Hepatic stellate cell (primary cell): ENCODE results near the gene CBX7.
A peak's percentile ranks its signal among the peaks of the same experiment; 100 is the strongest.

Experiments
- DNase-seq: peaks from one replicate; pipeline ENCODE4 v3.0.0; 2011; ENCODE audit warnings: low spot score

The CBX7 gene

DNA sequence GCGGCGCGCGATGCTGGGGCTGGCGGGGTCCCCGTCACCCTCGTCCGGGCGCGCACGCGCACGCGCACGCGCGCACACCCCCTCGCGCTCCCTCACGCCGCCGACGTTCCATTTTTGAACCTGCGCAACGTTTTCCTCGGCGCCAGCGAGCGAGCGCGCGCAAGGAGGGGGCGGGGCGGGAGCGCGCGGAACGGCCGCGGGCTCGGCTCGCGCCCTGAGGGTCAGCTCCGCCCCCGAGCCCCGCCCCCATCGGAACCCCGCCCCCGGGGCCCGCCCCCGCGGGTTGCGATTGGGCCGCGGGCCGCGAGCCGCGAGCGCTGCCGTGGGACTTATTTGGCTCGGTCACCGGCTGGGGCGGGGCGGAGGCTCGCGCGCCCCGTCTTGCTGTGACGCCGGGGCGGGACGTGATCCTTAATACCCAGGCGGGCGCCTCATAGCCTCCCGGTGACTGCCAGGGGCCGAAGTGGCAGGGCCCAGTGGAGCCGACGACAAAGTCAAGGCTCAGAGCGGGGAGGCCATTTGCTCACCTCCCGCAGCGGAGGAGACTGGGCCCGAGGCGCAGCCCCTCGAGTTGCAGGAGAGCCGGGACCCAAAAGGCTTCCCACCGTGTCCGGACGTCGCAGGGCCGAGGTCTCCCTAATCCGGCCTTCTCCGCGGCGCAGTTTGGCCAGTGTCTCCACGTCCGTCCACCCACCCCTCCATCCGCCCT is at the start of gene CBX7:
Gene CBX7, minus strand, starts transcription at position 170 of the 709 bp plus-strand sequence. CDS start 236 bp downstream, outside the sequence.
- DNase-seq: peak; percentile 95

DNA sequence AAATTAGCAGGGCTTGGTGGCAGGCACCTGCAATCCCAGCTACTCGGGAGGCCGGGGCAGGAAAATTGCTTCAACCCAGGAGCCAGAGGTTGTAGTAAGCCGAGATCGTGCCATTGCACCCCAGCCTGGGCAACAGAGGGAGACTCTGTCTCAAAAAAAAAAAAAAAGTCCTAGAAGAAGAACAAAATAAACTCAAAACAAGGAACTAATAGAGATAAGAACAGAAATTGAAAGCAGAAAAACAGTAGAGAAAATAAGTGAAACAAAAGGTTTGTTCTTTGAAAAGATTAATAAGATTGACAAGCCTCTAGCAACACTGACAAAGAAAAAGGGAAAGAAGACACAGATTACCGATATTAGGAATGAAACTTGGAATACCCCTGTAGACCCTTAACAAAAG is 45.1 kb upstream of the CBX7 start:
- no peak for DNase-seq

DNA sequence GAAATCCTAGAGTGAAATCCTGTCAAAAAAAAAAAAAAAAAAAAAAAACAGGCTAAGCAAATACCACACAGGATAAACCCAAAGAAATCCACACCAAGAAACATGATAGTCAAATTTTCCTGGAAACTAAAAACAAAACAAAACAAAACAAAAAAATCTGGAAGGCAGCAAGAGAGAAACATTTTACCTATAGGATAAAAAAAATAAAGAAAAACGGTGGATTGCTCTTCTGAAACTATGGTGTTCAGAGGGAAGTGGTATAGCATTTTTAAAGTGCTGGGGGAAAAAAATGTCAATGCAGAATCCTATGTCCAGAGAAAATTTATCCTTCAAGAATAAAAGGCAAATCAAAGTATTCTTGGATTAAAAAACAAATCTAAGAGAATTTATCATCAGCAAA is 41.6 kb upstream of the CBX7 start:
- DNase-seq: no peak

DNA sequence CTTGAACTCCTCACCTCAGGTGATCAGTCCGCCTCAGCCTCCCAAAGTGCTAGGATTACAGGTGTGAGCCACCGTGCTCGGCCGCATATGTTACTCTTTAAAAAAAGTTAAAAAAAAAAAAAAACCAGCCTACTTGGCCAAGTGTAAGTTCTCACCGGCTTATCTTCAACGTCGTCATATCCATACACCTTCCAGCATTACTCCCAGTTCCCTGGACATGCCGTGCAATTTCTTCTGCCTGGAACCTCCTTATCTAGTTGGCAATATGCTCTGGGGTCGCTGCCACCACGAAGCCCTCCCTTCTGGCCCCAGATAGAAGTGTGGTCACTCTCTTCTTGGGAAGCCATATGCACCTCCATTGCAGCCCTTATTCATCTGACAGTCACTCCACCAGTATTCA is 36.3 kb upstream of the CBX7 start:
- no peak for DNase-seq

DNA sequence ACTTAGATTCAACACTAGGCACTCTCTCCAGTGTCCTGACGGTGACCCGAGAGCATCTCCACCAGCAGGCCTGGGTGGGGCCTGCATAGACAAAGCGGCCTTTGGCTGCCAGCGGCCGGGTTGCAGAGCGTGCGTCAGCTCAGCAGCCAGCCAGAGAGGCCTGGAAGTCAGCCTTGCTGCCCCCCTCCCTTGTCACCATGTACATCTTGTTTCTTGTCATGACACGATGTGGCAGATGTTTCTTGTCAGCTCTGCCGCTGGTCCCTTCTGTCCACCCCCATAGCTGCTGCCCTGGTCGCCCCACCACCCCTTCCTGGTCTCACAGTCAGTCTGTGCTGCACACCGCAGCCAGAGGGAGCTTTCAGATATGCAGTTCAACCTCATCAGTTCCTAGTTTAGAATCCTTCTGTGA is 33.1 kb upstream of the CBX7 start:
- DNase-seq: peak; percentile 86

DNA sequence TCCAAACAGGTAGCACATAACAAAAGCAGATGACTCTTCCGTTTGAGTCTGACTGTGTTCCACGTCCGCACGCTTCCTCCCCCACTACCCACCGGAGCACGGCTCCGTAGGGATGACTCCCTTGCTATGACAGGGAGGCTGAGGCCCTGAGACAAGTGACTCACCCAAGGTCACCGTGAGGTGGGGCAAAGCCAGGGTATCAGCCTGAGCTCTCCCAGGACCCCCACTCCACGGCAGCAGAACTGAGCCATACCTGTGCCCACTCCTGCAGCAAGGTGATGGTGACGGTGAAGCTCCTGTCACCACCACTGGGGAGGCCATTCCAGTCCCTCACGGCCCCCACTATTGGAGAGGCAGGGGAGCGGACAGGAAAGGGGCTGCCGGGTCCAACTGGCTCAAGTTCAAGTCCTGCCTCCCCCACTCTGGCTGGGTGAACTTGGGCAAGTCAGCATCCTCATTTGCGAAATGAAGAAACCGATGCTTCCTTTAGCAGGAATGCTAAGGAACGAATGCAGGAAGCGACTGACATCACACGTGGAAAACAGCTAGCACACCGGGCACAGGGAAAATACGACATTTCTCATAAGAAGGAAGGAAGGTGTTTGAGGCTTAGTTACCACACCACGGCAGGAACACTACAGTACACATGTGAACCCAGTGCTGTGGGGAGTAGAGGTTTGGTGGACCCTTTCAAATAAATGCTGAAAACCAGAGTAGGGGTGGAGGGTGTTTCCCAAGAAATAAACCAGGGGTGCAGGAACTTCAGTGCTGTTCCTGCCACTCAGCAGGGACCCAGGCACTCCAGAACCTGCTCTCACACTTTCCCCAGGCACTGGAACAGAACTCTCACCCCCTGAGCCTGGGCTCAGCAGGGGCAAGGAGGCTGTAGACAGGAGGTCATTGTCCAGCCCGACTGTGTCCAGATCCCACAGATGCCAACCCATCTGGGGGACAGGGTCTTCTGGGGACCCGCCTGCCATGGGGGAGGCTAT is 32.4 kb upstream of the CBX7 start:
- DNase-seq: no peak

DNA sequence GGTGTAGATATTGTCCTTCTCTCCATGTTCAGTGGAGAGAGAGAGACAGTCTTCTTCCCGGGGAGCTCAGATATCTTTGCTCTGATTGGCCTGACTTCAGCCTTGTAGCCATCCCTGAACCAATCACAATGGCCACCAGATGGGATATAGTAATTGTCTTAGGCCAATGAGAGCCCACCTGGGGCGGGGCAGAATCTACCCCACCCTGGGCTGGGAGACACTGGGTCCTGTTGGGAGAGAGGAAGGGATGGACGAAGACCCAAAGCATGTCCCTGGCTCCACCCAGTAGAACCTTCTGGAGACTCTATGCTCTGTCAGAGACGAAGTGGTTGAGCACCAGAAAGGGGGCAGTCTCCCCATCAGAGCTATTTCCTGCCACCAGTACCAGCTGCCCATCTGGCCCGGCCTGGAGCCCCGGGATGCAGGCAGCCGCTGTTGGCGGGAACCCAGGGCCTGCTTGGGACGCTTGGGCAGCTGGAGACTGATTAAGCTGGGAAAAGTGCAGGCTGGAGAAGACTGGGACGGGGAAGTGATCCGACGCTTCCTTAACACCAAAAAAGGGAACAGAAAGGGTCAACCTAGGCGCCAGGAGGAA is 31.6 kb upstream of the CBX7 start:
- DNase-seq: peak; percentile 75

DNA sequence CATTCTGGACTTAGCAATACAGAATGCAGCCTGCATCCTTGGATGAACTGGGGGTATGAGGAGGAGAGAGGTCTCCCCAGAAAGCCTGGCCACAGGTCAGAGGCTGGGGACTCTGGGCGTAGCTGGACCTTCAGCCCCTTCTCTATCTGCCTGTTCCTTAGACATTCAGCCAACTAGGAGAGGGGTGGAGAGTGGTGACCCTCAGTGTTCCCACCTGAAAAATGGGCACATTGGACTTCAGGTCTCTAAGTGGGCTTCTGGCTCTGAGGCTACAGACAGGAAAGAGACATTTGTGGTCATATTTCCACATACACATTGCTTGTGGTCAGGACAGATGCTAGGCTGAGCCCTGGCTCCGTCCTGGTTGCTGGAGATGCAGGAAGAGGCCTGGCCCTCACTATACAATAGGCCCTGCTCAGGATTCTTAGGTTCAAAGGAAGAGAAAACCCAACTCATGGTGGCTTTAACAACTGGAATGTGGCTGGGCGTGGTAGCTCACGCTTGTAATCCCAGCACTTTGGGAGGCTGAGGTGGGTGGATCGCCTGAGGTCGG is 30.1 kb upstream of the CBX7 start:
- DNase-seq: no peak

DNA sequence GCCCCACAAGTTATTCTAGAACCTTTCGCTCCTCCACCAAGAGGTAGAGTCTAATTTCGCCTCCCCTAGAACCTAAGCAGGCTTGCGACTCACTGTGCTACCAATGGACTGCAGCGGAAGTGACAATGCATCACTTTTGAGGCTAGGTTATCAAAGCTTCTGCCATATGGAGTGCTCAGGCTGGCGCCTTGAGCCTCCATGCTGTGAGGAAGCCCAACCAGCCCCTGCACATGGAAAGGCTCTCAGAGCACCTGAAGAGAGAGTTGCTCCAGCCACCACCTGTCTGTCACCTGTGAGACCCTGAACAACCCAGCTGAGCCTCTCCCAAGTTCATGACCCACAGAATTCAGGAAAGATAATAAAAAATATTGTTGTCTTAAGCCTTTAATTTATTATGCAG is 29.3 kb upstream of the CBX7 start:
- DNase-seq: no peak

DNA sequence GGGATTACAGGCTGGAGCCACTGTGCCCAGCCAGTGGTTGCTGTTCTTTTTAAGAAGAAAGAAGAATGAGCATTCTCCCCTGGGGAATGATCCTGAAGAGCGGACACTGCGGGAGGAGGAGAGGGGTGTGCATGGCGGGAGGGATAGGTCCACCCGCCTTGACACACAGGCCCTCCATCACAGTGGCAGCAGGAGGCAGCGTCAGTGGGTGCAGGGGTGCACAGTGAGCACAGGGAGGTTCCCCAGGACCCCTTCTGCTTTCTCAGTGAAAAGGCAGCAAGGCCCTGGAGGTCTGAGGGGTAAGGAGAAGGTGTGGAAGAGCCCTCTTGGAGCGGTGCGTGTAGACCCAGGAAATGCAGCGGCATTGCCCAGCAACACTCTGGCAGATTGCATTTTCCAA is 28.9 kb upstream of the CBX7 start:
- no peak for DNase-seq

DNA sequence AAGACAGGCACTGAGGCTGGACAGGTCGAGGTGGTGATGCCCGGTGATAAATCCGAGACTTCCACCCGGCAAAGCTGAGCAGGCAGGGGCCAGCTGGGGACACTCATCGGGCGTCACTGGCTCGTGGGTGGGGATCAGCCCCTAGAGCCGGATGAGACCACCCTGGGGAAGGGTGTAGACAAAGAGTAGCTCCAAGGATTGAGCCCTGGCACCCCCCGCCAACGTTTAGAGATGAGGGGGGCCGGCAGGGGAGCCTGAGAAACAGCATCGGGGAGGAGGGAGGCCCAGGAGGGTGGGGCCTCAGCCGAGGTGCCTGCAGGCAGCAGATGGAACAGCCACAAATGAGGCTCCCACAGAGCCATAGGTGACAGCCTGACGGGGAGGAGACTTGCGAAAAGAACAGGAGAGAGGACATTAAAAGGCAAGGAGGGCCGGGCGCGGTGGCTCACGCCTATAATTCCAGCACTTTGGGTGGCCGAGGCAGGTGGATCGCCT is 27.4 kb upstream of the CBX7 start:
- DNase-seq: no peak

DNA sequence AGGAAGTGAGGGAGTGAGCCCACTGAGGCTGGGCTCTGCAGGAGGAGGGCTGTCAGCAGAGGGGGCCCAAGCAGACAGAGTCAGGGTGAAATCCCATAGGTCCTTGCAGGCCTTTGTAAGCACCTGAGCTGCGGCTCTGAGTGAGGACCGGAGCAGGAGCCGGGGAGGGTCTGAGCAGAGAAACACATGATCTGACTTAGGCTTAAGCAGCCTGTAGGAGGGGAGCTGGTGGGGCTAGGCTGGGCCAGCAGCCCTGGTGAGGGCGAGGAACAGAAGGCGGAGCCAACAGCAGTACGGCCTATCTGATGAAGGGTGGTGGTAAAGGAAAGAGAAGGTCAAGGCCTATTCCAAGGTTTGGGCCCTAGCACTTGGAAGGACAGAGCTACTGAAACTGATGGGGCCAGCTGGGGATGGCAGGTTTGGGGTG is 26.9 kb upstream of the CBX7 start:
- DNase-seq: no peak

DNA sequence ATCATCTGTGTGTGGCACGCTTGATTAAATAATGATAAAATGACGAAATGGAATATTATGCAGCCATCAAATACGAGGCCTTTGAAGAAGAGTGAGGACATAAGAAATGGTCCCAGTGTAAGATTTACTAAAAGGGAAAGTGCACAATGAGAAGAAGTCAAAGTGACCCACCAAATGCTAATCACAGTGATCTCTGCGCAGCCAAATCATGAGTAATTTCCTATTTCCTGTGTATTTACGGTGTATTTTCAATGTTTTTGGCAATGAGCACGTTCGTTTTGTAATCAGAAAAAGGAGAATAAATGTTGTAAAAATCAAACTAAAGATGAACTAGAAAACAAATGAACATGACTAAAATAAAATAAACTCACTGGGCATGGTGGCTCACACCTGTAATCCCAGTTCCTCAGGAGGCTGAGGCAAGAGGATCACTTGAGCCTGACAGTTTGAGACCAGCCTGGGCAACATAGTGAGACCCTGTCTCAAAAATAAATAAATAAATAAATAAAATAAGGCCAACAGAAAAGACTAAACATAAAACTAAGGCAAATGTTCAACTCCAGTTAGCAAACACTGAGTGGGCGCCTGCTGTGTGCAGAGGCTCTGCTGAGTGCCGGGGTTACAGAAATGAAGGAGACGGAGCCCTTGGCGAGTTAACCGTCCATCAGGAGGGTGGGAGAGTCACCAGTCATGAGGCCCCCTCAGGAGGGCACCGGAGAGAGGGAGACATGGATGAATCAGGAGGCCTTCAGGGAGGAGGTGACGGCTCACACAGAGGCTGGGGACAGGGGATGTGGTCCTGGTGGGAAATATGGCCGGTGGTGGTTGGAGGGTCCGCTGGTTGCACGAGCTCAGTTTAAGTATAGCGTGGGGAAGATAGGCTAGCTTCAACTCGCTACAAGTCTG is 26.0 kb upstream of the CBX7 start:
- no peak for DNase-seq

DNA sequence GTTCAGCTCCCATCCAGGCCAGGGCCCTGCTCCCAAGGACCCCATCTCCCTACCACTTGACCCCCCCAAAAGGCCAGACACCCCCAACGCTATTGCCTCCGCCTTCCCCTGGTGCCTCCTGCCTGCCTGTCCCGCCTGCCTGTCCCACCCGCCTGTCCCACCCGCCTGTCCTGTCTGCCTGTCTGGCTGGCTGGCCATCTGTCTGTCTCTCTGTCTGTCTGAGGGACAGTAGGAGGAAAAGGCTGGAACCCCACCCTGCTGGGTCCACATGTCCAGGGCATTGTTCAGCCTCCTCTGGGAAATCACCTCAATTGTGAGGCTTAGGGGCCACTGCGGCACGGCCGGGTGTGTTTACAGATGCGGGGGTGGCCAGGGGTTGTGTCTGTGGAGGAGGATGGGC is 25.3 kb upstream of the CBX7 start:
- DNase-seq: no peak

DNA sequence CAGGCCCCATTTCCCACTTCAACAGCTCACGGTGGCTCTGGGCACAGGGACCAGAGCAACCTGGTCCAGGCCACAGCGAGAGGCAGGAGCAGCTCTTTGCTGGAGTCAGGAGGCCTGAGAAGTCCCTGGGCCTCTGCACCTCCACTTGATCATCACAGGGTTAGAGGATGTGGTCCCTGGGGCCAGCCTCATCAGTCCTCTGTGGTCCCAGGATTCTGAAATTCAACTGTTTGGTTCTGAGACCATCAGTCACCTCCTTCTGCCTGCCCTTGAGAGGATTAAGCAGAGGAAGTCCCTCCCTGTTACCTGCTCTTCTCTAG is 24.9 kb upstream of the CBX7 start:
- no peak for DNase-seq

DNA sequence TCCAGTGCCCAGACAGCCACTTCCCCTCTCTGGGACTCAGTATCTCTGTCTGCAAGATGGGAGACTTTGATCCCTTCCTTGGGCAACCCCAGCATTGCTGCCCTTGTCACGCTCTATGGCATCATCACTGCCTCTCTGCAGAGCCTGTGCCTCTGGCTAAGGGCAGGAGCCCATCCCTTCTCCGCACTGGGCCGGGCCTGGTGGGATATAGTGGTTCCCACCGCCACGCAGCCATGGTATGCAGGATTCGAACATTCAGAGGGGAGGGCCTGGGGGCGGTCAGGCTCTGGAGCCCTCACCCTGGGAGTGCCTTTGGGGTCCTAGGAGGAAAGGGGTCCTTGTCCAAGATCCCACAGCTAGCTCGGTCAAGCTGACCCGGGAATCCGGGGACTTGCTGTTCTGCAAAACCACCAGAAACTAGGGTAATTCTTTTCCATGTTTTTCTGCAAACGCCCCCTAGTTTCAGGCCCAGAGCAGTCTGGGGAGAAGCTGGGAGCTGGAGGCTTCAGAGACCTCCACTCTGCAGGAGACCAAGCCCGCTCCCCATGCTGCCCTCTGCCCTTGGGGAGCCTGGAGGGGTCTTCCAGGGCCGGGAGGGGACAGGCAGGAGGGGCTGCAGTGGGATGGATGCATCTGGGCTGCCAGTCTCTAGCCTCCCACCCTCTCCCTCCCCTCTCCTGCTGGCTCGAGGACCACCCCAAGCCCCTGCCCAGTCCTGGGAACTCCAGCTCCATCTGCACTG is 24.4 kb upstream of the CBX7 start:
- DNase-seq: no peak

DNA sequence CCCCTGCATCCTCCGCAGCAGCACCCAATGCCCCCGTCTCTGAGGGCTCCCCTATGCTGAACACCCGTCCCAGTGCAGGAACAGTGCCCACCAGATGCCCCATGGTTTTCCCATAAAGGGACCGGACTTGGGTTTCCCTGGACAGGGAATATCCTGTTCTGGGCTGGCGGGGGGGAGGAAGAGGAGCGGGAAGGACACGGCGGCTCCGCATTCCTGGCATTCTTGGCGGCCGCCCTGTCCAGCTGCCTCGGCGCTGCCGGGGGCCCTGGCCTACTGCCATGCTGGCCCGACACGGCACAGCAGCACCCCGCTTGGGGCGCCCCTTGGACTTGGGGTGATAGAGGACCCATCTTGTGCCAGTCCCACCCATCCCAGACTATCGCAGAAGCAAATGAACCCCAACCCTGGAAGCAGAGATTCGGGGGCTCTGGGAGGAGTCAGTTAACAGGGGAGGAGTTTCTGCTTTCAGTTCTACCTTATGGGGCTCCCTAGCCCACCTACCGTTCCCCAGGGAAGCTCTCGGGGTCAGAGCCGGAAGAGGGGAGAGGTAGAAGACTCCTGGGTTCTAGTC is 23.7 kb upstream of the CBX7 start:
- peak; percentile 87 for DNase-seq

DNA sequence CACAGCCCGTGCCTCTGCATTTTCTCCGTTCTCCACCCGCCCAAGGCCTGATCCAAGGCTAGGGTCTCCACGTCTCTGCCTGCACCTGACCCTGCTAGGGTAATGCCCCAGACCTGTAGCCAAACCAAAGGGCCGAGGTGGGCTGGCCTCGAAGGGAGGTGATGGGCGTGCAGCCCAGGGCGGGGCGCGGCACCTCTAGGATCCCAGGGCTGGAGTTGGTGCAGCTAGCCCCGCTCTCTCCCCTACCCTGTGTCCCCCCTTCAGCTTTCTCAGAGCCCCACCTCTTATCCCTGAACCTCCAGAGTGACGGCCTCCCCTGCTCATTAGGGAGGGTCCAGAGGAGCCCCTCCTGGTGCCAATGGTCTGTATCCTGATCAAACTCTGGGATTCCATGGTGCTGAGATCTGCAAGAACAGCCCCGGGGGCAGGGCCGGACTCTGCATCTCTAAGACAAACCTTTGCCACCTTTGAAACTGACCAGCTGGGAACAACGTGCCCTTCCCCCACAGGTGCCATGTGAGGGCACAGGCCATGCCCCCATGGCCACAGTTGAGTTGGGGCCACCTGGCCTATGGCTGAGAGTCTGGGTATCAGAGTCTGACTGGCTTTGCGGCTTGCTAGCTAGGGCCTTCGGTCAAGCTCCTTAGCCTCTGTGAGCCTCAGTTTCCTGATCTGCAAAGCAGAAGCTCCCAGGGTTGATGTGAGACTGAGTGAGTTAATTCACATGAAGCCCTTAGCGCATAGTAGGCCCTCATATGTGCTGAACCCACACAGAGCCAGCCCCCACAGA is 23.1 kb upstream of the CBX7 start:
- DNase-seq: no peak
